CD4-positive, alpha-beta T cell treated with Interleukin-4 for 1 hour (primary cell): ENCODE data around the gene NOS1AP.

Source experiments
- DNase-seq, 2 donors: peaks; one replicate each; pipeline ENCODE4 v3.0.0-alpha.2; 2020 to 2022

Gene NOS1AP

DNA sequence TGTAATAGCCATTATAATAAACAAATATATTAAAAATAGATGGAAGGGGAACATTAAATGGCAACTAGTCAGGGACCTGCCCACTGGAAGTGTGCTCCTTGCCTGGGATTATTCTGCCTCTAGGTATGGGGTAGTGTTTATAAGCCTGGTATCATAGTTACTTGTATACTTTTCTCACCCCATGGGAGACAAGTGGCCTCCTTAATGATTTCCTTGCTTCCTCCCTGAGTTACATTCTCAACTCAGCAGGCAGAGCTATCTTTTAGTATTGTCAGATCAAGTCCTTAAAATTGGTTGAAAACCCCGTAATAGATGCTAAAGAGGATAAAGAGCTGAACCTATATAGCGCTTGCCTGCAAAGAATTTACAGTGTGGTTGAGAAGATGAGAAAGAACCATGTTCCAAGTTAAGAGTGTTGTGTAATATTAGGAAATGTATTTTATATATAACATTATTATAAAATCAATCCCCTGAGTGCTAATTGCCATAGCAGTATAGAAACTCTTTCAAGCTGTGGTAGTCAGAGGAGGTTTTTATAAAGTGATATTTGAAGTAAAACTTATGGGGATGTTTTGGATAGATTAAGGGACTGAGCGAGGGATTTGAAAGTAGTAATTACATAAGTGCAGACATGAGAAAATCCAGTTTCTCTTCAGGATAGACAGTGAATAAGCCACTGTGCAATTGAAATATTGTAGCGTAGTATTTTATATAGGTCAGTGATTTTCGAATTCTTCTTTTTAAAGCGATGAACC is 200.7 kb downstream of the NOS1AP start:
- no peak for DNase-seq

DNA sequence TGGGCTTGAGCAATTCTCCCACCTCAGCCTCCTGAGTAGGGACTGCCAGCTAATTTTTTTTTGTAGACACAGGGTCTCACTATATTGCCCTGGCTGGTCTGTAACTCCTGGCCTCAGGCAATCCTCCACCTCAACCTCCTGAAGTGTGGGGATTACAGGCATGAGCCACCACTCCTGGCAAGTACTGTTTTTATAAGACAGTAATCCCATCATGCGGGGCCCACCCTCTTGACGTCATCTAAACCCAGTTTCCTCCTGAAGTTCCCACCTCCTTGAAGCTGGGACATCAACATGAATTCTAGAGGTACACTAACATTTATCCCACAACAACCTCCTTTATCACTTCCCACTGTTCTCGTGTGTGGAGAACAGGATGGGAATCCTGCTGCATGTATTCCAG is 202.5 kb downstream of the NOS1AP start:
- no peak for DNase-seq

DNA sequence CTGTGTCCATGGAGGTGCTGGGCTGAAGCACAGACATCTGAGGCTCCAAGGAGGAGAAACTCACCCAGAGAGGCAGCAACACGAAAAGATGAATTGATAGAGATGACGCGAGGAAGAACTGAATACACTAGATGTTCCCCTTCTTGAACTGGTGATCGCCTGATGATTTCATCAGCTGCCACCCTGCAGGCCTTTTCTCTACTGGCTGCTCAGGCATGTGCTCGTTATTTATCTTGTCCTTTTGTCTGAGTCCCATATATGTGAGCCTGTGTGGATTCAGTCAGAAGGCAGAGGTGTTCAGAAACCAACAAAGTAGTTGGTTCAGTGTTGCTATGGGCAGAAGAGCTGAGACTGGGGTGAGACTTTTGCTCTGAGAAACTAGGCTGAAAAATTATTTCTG is 202.9 kb downstream of the NOS1AP start:
- DNase-seq = no peak

- DNase-seq = no peak
Measured at GRCh38 chr1:162275622-162276175, 206.2 kb downstream of the NOS1AP start.

DNA sequence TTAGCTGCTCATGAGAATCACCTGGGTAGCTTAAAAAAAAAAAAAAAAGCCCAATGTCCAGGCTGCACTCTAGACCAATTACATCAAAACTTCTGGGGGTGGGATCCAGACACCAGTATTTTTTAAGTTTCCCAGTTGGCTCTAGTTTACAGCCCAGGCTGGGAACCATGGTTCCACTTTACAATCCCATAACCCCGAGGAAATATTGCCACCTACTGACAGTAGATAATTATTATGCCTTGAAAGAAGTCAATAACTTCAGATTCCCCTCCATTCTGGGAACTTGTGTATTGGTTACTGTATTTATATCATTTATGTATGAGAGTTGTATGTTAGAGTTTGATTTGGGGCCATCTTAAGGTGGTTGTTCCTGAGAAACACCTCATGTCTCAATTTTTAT is 207.0 kb downstream of the NOS1AP start:
- no peak for DNase-seq

DNA sequence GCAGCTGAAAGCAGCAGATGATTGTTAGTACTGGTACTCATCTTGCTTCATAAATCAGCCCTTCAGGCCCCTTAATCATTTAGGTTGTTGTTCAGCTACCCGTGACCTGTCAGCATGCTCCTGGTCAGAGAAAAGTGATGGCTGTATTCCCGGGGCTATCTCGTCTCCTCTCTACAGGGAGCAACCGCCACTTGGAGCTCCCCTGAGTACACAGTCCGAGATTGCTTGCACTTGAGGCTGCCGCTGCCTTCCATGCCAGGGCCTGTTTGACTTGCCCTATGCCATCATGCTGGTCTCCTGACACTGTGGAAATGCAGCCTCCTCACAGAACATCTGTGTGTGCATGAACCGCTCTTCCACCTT is 209.6 kb downstream of the NOS1AP start:
- no peak for DNase-seq

DNA sequence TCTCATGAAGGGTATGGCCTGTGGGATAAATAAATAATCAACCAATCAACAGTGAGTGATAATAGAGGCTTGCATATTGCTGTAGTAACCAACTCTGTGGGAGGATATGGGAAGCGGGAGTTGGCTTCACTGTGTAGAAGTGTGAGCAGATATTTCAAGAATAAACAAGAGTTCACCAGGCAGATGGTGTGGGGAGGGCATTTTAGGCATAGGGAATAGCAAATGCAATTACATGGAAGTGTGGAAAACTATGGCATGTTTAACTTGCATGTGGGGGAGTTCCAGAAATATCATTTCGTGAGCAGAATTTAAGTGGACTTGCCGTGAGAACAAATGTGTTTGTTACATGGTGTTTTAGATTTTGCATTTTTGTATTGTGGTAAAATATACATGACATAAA is 211.9 kb downstream of the NOS1AP start:
- no peak for DNase-seq

- no peak for DNase-seq
Measured at GRCh38 chr1:162283657-162284056, 214.2 kb downstream of the NOS1AP start.

DNA sequence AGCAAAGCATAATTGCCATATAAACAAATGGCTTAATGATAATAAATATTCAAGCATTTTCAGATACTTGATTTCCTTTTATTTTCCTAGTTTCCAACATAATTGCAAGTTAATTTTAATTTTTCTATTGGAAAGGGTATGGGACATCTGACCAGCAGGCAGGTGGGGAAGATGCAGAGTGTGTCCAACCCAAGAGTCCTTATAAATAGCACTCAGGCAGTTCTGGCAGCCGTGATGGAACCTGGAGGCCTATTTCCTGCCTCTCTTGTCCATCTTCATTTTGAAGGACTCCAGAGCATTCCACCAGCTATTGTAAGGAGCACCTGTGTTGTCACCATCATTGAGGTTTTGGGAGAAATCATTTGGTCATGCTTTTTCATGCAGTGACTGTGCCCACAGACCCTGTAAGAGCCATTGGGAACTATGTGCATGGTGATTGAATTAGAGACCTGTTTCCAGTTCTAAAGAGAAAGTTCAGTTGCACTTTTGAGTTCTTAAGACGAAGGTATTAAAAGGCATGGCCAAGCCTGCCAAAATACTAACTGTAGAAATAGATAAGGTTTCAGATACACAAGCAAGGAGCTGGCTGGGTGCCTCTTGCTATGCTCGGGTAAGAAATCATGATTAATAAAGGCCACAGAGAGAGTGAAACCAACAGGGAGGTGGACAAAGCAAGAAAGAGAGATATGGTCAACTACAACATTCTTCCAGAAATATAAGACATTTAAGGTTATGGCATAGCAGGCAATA is 214.9 kb downstream of the NOS1AP start:
- no peak for DNase-seq

GRCh38 chr1:162285149-162285561 is 215.7 kb downstream of the NOS1AP start:
- no peak for DNase-seq

DNA sequence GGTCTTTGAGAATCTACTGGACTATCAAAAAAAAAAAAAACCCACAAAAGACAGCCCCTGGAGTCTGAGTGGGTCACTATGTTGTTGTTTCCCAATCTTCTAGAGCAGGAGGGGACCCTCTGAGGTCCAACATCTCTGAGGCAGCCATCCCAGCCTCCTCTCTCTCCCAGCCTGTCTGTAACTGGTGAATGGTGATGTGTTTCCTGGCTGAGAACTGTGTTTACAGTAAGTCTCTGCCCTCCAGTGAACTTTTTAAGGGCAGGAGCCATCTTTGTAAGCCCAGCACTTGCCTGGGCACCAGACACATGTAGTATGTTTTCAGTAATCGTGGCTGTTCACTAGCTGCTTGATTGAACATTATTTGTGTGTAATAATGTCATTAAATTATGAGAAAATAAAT is 221.5 kb downstream of the NOS1AP start:
- DNase-seq = no peak

DNA sequence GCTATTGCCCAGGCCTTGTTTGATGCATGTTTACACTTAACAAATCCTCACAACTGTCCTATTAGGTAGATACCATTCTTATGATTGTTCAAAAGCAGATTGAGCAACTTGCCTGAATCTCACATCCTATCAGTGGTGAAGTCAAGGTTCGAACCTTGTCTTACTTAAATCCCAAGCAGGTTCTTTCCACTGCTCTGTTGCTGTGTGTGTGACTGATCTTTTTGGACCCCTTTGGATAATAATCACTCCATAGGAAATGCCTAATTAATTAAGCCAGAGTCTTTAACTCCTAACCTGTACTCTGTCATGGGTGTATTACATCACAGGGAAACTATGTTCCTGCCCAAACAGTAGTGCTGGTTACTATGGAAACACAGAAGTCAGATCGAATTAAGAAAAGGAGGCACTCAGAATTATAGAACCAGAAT is 222.9 kb downstream of the NOS1AP start:
- no peak for DNase-seq

DNA sequence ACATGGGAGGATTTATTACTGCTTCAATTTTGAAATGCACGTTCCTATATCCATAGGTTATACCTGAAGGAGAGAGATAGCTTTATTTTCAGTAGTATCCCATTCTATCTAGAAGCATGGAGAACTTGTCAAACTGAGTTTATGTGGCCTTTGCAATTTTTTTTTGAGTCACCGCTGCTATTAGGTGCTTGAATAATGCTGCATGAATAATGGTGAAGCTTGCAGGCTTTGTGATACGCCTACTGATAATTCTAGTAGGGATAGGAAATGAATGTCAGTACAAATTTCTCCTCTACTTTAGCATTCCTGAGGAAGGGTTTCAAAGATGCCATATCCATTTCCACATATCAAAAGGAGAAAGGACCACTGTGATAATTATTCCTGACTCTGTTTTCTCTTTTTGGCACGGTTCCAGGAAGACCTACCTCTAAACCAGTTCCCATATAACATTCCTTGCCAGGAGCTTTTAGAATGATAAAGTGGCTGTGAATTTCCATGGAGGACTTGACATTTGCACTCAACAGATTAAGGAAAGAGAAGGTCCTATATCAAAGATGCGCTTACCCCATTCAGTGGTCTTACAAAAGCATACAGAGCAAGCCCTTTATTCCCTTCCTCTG is 223.7 kb downstream of the NOS1AP start:
- DNase-seq = no peak

GRCh38 chr1:162294015-162294414 is 224.5 kb downstream of the NOS1AP start:
- no peak for DNase-seq

GRCh38 chr1:162297208-162297607 is 227.7 kb downstream of the NOS1AP start:
- DNase-seq = peak in 1 of 2 donors; percentile 14

DNA sequence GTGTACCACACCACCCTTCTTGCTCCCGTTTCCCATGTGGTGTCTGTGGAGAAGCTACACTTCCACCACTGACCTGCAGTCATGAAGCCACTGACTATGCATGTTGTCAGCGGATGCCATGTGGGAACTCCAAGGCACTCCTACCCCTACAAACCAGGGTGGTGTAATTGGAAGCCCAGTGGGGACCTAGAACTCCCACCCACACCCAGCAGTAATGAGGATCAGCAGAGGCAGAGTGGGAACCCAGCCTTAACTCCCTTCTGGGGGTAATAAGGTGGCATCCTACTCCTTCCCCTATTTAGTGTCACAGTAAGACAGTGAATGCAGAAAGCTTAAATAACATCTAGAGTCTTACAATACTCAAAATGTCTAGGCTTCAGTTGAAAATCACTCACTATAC is 228.8 kb downstream of the NOS1AP start:
- DNase-seq = no peak

DNA sequence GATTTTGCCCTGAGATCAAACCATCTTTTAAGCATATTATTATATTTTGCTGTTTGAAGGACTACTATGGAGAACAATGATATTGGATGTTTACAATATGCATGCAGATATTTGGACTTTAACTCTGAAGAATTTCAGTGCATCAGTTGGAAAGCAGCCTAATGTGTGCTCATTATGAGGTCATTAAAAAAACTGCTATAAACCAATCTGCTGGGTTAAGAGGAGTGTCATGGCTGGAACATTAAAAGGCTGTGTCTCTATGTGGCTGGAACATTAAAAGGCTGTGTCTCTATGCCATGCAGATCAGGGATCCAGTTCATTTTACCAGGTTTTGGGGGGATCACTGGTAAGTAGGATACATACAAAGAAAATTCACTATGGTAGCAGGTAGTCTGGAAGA is 229.5 kb downstream of the NOS1AP start:
- no peak for DNase-seq

DNA sequence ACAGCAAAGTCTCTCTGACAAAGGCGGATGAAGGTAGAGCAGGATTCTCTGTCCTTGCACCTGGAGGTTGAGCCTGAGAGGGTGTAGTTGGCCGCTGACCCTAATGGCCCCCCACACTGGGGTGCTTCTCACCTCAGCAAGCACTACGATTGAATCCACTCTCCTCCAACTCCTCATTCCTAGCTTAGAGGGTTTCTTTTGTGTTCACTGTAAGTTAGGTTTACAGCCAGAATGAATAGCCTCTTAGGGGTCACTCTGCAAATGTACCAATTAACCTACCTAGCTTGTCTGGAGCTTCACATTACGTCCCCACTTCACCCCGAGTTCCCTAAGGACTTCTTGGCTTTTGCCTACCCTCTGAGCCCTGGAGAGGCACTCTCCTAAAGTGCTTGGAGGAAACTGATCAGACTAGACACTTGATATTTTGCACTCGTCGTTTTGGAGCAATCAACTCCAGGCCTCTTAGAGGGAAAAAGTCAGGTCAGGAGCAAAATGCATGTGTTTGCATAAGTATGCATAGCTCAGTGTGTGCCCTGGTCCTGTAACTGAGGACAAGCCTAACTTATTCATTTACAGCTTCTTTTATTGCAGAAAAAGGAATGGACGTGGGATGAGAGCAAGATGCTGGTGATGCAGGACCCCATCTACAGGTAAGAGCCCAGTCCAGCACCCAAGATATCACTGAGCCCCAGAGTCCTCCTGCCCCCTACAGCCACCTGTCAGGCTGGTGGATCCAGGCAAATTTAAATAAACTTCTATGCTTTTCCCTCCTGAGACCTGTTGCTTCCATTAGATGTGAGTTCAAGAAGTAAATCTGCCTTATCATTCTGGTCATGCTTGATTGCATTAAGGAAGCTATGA is 230.8 kb downstream of the NOS1AP start:
- DNase-seq = no peak

GRCh38 chr1:162301696-162302095 is 232.2 kb downstream of the NOS1AP start:
- DNase-seq = no peak

DNA sequence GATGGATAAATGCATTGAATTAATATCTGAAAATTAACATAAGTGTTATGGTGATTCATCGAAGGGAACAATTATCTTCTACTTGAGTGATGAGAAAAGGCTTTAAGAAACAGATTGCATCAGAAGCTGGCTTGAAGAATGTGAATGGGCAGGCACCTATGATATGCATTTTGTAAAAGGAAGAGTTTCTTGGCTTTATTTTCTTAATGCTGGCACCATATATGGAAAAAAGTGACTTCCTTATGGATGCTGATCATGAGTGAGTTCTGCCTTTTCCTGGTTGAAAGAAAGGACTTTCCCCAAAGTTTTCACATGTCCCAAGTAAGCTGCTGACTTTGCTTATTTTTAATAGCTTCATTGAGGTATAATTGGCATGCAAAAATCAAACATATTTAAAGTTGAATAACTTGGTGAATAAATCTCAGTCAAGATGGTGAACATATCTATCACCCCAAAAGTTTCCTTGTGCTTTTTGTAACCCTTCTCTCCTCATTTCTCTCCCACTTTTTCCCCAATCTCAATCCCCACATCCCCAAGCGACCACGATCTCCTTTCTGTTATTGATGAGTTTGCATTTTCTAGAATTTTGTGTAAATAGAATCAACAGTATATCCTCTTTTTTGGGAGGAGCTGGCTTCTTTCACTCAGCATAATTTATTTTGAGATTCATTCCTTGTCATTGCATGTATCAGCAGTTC is 233.0 kb downstream of the NOS1AP start:
- DNase-seq = no peak

DNA sequence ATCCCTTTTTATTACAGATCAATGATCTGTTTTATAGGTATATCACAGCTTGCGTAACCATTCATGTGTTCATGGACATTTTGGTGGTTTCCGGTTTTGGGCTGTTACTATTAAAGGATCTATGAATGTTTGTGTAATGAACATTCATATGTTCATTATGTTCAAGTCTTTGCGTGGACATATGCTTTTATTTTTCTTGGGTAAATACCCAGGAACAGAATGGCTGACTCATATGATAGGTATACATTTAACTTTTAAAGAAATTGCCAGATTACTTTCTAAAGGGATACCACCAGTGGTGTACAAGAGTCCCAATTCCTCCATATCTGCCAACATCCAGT is 233.5 kb downstream of the NOS1AP start:
- DNase-seq = no peak

DNA sequence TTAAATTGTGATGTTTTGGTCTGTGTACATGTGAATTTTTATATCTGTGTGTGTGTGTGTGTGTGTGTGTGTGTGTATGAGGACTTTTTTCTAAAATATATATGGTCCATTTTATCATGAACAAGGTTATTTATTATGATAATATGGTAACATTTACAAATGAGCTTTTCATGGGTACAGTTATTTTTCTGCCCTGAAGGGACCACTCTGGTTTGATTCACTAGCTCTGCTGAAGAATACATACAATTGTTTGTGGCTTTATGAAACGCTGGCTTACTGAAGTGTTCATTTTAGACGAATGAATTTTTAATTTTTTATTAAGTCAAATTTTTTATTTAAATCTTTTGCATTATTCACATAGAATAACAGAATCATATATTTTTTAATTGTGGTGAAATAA is 235.2 kb downstream of the NOS1AP start:
- DNase-seq = no peak
